Measurements from ENCODE around the gene FHIT.
"Not testable (repeated sequence)": the region's sequence is repeated elsewhere in the genome, so short reads cannot be mapped to it uniquely, and the experiment has no call there.

The FHIT gene

DNA sequence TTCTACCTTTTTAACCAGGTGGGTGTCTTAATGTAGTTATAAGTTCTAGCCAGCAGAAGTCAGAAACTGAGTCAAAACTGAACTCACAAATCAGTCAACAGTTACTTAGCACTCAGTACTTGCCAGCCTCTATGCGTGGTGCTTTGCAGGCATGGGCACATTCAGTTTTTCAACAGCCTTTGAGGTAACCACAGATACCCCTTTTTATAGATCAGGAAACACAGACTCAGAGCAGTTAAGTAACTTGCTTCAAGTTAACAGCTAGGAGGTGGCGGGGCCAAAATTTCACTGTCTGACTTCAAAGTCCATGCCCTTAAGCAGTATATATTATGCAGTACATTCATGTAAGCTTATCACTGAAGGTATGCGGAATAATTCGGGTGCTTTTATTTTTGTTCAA is 139.4 kb downstream of the FHIT start:
- no peak for DNase-seq (ENCODE audit: low spot score)

GRCh38 chr3:61110576-61110975 is 140.7 kb downstream of the FHIT start:
- DNase-seq (ENCODE audit: low spot score), result no peak

GRCh38 chr3:61108247-61109019 is 142.8 kb downstream of the FHIT start:
- DNase-seq (ENCODE audit: low spot score), result no peak

- DNase-seq (ENCODE audit: low spot score), result no peak
Measured at GRCh38 chr3:61094608-61095007, 156.6 kb downstream of the FHIT start.

DNA sequence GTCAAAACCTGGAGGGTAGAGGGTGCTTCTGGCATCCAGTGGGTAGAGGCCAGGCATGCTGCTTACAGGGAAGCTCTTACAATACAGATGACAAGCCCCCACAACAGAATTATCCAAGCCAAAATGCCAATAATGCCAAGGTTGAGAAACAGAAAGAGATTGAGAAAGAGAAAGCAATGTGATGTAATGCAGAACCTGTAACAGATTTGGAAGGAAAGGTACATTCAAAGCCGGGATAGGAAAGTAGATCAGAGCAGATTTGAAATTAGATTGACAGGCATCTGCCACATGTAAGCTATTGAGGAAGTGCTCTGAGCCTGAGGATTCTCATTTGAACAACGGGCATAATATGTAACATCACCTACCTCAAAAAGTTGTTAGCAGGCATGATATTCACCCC is 157.9 kb downstream of the FHIT start:
- no peak for DNase-seq (ENCODE audit: low spot score)

DNA sequence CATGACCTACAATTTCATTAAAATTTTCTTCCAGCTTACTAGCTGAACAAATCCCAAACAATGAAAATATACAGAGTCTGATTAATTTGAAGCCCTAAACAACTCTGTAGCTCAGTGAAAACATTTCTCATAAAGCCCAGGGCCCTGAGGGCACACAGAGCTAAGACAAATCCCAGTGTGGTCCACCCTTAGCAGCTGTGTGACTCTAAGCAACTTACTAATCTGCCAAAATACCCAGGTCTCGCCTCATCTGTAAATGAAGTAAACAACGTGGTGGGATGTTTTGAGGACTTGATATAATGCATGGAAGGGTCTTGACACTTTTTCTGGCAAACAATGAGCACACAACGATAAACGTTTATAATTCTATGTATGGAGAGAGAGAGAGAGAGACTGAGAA is 158.4 kb downstream of the FHIT start:
- DNase-seq (ENCODE audit: low spot score), result no peak

DNA sequence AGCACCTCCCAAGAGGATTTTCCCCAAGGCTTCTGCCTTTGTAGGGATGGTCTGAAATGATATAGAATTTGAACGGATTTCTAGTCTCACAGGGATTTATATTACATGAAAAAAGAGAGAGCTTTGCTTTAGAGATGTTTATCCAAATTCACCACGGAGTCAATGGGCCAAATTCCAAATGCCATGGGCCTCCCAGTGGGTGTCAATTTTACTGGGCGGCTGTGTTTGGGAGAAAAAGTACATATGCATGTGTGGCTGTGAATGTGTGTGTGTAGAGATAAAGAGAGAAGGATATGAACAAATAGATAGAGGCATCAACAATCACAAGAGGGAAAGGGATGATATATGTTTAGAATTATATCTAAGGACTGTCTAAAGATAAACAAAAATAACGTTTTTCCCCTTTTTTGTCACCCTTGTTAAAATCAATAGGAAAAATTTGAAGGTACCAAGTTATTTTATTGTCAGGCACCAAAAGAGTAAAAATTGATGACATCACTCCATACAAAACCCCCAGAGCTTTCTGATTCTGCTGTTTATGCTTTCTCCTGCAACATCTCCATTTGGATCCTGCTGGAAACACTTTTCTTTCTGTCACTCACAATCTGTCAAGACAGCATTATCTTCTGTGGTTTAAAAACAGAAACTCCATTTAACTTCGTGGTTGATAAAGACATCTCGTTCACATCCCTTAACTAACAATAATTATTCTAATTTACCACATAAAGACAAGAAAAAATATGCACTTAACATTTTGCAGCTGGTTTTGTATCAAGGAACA is 160.7 kb downstream of the FHIT start:
- DNase-seq (ENCODE audit: low spot score), result no peak

- no peak for DNase-seq (ENCODE audit: low spot score)
Measured at GRCh38 chr3:61087465-61087864, 163.8 kb downstream of the FHIT start.

DNA sequence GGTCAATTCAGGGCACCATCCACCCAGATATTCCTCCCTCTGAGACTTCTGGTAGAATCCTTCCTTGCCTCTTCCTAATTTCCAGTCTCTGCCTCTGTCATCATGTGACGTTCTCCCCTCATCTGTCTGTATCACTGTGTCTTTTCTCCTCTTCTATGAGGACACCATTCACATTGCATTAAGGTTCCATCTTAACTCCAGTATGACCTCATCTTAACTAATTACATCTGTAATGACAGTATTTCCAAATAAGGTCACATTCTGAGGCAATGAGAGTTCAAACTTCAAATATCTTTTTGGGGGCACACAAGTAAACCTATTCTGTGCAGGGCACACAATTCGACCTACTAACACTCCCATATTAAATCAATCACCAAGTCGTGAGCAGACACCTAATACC is 169.7 kb downstream of the FHIT start:
- no peak for DNase-seq (ENCODE audit: low spot score)

GRCh38 chr3:61080737-61081445 is 170.4 kb downstream of the FHIT start:
- peak; percentile 11 for DNase-seq (ENCODE audit: low spot score)

DNA sequence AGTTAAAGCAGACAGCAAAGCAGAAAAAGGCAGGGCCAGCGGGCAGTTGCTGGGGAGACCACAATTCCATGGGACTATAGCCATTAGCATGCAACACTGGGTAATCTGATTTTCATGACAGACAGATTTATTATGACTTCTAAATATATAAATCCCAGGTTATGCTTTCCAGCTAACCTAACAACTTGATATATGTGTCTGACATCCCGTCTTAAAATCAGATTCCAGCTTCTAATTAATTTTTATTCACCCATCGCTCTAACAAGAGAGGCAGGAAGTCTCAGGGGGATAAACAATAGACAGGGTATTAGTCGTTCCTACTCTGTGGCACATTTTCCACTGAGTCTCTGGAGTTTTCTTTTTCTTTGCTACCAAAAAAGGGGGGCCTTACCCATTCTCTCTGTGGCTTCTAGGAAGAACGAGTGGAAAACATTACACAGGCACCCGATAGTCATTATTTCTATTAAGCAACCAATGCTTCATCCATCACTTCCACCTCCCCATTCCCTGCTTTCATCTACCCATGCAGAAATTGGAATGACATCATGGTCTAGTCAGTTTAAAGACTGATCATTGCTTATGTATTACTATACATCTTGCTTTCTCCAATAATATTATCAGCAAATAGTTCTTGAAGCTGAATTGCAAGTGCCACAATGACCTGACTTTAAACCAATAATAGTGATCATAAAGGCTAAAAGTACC is 173.1 kb downstream of the FHIT start:
- no peak for DNase-seq (ENCODE audit: low spot score)

DNA sequence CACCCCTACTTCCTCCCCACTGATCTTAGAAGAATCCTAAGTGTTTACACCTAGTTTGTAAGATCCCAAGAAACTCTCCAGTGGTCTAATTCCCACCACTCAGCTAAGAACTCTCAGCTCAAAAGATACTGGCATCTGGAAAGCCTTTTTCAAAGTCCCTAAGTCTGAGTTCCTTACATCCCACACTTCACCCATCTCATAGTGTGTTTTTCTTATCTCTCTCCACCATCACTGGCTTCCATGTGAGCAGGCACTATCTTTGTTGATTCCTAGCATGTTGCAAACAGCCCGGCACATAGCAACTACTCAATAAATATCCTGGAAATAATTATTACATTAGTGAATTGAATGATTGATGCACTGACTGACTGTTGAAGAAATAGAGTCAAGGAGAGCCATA is 173.7 kb downstream of the FHIT start:
- no peak for DNase-seq (ENCODE audit: low spot score)

GRCh38 chr3:61074783-61075182 is 176.5 kb downstream of the FHIT start:
- DNase-seq (ENCODE audit: low spot score), result no peak

GRCh38 chr3:61073566-61074165 is 177.6 kb downstream of the FHIT start:
- DNase-seq (ENCODE audit: low spot score), result no peak

- DNase-seq (ENCODE audit: low spot score), result no peak
Measured at GRCh38 chr3:61068084-61068483, 183.2 kb downstream of the FHIT start.

DNA sequence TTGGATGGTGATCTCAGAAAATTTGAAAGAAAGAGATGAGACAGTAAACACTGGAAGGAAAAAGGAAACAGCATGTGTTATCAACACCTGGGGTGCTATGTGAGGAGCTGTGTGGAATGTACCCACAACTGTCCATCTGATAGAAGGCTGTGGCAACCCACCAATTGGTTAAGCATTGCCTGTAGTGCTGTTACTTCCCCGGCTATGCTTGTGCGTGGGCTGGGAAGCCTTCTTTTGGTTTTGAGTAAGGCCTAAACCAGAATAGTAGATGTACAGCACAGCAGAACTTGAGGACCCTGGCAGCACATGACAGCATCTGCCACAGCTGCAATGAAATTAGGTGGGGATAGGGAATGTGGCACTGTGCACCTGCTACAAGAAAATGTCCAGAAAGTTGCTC is 184.5 kb downstream of the FHIT start:
- no peak for DNase-seq (ENCODE audit: low spot score)

DNA sequence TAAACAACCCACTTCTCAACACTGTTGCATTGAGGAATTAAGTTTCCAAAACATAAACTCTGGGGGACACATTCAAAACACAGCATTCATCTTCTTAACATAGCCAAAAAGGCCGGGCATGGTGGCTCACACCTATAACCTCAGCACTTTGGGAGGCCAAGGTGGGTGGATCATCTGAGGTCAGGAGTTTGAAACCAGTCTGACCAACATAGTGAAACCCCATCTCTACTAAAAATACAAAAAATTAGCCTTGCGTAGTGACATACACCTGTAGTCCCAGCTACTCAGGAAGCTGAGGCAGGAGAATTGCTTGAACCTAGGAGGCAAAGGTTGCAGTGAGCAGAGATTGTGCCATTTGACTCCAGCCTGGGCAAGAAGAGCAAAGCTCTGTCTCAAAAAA is 185.0 kb downstream of the FHIT start:
- not testable (repeated sequence) for DNase-seq (ENCODE audit: low spot score)

- no peak for DNase-seq (ENCODE audit: low spot score)
Measured at GRCh38 chr3:61065451-61066011, 185.7 kb downstream of the FHIT start.

- DNase-seq (ENCODE audit: low spot score), result no peak
Measured at GRCh38 chr3:61061092-61061723, 190.0 kb downstream of the FHIT start.

- DNase-seq (ENCODE audit: low spot score), result no peak
Measured at GRCh38 chr3:61060411-61060861, 190.8 kb downstream of the FHIT start.

- no peak for DNase-seq (ENCODE audit: low spot score)
Measured at GRCh38 chr3:61058836-61059235, 192.4 kb downstream of the FHIT start.

All from globus pallidus (tissue), 1 donor.